ENCODE measurements around the gene LYST. TPM values are rescaled to one million over a fixed set of nuclear protein-coding genes. Genes with fewer than 3 reads are reported as not detected.
"Not testable (repeated sequence)": the region's sequence is repeated elsewhere in the genome, so short reads cannot be mapped to it uniquely, and the experiment has no call there.

LYST gene
- total RNA-seq, 1 donor from 2014 or later: 52.1 TPM

DNA sequence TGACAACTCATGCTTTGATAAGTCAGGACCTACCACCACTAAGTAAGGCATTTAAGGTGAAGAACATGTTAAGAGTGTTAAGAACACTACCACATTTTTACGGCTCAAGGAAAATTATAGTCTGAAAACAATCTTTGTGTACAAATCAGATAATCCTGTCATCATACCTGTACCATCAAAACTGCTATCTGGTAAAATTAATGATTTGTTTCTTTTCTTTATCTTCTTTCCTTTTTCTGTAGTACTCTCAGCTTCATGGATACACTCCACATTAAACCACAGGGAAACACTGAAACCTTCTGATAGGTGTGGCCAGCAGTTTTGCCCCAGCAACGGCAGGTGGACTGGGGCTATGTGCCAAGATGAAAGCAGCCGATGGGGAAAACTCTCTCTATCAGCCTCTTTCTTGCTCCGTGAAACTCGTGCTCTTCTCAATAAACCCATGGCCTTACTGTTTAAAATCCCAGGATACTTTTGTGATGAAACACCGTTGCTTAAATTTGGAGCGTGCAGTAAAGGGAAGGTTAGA lies 75.1 kb downstream of the LYST start:
- Histone ChIP-seq H3K4me3 (no peak overlapping the region), H3K36me3 (peaks cover 0 to 39% of the 10 kb centered on the region in 2 donors), H3K27me3 (no peaks in the 10 kb centered on the region), H3K4me1 (no peaks in the 10 kb centered on the region), H3K27ac (no peak overlapping the region), H3K9me3 (peaks cover 3% of the 10 kb centered on the region)
- intact Hi-C loops (cut with DNase I): no loop called here
- TF ChIP-seq POLR2A (IDR thresholded peaks at IDR 0.05) (no peak), POLR2AphosphoS5 (IDR thresholded peaks at IDR 0.05; ENCODE audit: insufficient read depth in 1 of 2, low read depth in 1 of 2) (no peak)
- TF ChIP-seq, protein P1, sequence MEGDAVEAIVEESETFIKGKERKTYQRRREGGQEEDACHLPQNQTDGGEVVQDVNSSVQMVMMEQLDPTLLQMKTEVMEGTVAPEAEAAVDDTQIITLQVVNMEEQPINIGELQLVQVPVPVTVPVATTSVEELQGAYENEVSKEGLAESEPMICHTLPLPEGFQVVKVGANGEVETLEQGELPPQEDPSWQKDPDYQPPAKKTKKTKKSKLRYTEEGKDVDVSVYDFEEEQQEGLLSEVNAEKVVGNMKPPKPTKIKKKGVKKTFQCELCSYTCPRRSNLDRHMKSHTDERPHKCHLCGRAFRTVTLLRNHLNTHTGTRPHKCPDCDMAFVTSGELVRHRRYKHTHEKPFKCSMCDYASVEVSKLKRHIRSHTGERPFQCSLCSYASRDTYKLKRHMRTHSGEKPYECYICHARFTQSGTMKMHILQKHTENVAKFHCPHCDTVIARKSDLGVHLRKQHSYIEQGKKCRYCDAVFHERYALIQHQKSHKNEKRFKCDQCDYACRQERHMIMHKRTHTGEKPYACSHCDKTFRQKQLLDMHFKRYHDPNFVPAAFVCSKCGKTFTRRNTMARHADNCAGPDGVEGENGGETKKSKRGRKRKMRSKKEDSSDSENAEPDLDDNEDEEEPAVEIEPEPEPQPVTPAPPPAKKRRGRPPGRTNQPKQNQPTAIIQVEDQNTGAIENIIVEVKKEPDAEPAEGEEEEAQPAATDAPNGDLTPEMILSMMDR (IDR thresholded peaks at IDR 0.05): no peak
- DNase-seq (ENCODE audit: extremely low spot score in 2 of 2): no peak

DNA sequence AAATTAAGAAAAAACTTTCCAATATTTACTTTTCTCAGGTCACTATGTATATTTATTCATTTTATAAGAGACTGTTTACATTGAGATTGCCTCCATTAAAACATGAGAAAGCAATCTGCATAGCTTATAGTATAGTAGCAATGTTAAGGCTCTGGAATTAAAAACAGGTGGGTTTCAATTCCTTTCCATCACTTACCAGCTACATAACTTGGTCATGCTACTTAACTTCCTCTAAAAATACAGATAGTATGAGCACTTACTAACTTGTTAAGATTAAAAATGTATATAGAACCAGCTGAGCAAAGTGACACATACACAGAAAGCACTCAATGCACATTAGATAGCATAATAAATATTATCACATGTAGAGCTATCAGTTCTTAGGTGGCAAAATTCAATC lies 76.6 kb downstream of the LYST start:
- intact Hi-C loops (cut with DNase I): no loop called here
- Histone ChIP-seq H3K9me3 (peaks cover under 1% of the 10 kb centered on the region), H3K27me3 (no peaks in the 10 kb centered on the region), H3K4me3 (no peak overlapping the region), H3K36me3 (peaks cover 0 to 29% of the 10 kb centered on the region in 2 donors), H3K4me1 (no peaks in the 10 kb centered on the region), H3K27ac (no peak overlapping the region)
- TF ChIP-seq, protein P1 (IDR thresholded peaks at IDR 0.05): no peak
- TF ChIP-seq POLR2AphosphoS5 (IDR thresholded peaks at IDR 0.05; ENCODE audit: insufficient read depth in 1 of 2, low read depth in 1 of 2) (no peak), POLR2A (IDR thresholded peaks at IDR 0.05) (no peak)
- no peak for DNase-seq (ENCODE audit: extremely low spot score in 2 of 2)

DNA sequence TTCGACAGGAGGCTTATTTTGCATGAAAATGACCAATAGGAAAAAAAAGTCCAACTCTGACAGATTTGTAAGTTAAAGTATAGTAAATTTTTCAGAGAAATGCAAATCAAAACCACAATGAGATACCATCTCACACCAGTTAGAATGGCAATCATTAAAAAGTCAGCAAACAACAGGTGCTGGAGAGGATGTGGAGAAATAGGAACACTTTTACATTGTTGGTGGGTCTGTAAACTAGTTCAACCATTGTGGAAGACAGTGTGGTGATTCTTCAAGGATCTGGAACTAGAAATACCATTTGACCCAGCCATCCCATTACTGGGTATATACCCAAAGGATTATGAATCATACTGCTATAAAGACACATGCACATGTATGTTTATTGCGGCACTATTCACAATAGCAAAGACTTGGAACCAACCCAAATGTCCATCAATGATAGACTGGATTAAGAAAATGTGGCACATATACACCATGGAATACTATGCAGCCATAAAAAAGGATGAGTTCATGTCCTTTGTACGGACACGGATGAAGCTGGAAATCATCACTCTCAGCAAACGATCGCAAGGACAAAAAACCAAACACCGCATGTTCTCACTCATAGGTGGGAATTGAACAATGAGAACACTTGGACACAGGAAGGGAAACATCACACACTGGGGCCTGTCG lies 80.3 kb downstream of the LYST start:
- H3K36me3 ChIP-seq: peaks cover 0 to 29% of the 10 kb centered on the region in 2 donors
- H3K27ac ChIP-seq; DNase-seq (ENCODE audit: extremely low spot score in 2 of 2); intact Hi-C loops (cut with DNase I); H3K4me3 ChIP-seq; H3K9me3 ChIP-seq; H3K27me3 ChIP-seq; H3K4me1 ChIP-seq: not testable (repeated sequence)

DNA sequence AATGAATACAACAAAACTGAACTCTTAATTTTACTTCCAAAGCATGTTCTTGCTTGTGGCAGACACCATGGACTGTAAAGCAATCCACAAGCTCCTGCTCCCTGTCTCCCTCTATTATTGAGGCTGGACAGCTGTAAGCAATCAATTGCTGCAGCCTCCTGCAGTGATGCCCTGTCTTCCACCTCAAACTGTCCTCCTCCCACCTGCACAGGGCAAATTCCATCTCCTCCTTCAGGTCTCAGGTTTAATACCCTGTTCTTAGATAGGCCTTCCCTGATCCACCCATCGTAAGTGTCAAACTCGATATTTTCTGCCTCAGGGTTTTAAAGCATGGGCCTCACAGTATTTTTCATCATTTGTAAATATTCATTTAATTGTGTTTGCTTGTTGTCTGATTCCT lies 81.8 kb downstream of the LYST start:
- Histone ChIP-seq H3K4me3 (no peak overlapping the region), H3K4me1 (peaks cover 6% of the 10 kb centered on the region), H3K9me3 (no peaks in the 10 kb centered on the region), H3K36me3 (peaks cover 0 to 19% of the 10 kb centered on the region in 2 donors), H3K27me3 (no peaks in the 10 kb centered on the region), H3K27ac (no peak overlapping the region)
- TF ChIP-seq POLR2AphosphoS5 (IDR thresholded peaks at IDR 0.05; ENCODE audit: insufficient read depth in 1 of 2, low read depth in 1 of 2) (no peak), POLR2A (IDR thresholded peaks at IDR 0.05) (no peak)
- TF ChIP-seq, protein P1 (IDR thresholded peaks at IDR 0.05): no peak
- intact Hi-C loops (cut with DNase I): no loop called here
- DNase-seq (ENCODE audit: extremely low spot score in 2 of 2): no peak

DNA sequence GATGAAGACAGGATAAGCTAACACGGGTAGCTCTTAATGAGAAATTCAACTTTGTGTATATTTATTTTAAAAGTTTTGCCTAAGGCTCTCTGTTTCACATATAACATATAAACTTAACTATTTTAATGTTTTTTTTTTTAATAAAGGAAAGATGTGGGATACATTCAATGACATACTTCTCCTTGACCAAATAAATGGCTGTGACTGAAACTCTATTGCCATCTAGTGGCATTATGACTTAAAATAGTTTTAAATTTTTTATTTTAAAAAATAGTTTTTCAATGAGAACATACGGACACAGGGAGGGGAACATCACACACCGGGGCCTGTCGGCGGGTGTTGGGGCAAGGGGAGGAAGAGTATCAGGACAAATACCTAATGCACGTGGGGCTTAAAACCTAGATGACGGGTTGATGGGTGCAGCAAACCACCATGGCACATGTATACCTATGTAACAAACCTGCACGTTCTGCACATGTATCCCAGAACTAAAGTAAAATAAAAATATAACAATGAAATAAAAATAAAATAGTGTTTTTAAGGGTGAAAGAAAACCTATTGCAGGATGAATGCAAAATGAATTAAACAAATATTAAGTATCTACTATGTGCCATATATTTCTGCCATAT lies 83.4 kb downstream of the LYST start:
- Histone ChIP-seq H3K36me3 (peaks cover 0 to 11% of the 10 kb centered on the region in 2 donors), H3K27me3 (no peaks in the 10 kb centered on the region), H3K27ac (no peak overlapping the region), H3K4me3 (no peak overlapping the region), H3K9me3 (no peaks in the 10 kb centered on the region), H3K4me1 (peaks cover 6% of the 10 kb centered on the region)
- intact Hi-C loops (cut with DNase I): no loop called here
- TF ChIP-seq, protein P1 (IDR thresholded peaks at IDR 0.05): peak in 1 of 3 experiments; percentile 27
- no peak for TF ChIP-seq POLR2AphosphoS5 (IDR thresholded peaks at IDR 0.05; ENCODE audit: insufficient read depth in 1 of 2, low read depth in 1 of 2)
- no peak for DNase-seq (ENCODE audit: extremely low spot score in 2 of 2)
